Measurements from ENCODE around the gene SRSF8. TPM values are rescaled to one million over a fixed set of nuclear protein-coding genes. Genes with fewer than 3 reads are reported as not detected.
"Not testable (repeated sequence)": the region's sequence is repeated elsewhere in the genome, so short reads cannot be mapped to it uniquely, and the experiment has no call there.

Gene SRSF8
- total RNA-seq: 10 to 100 TPM; 23.0 to 24.7 TPM

DNA sequence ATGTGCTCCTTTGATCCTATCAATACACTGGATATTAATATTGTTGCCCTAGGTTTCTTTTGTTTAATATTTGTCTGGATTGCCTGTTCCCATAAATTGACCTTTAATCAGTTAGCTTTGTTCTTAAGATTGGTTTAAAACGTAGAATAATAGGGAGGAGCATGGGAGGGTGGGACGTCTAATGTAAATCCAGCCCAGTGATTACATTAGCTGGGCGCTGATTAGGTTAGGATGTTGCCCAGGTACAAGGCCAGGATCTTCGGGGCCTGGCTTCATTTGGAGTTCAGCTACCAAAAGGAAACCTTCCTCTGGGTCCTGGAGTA is at the start of gene SRSF8:
Gene SRSF8, plus strand, starts transcription at position 204 of the 323 bp plus-strand sequence. CDS start 308 bp downstream, outside the sequence.
- intact Hi-C loops (cut with micrococcal nuclease): loop anchor here (5.0 to 10.0 kb wide), 2 partner anchors 94 to 638 kb away; partner anchors contain the start of genes CWC15 and KDM4D
- Mint-ChIP-seq H3K4me3 (peak within 1 kb of the TSS; percentile 100), H3K27me3 (no peaks in the 10 kb centered on the region), H3K4me1 (ENCODE audit: low read depth) (peaks cover 22% of the 10 kb centered on the region), H3K27ac (peak within 1 kb of the TSS; percentile 98), H3K36me3 (ENCODE audit: low read depth) (peaks cover 21% of the 10 kb centered on the region), H3K9me3 (no peaks in the 10 kb centered on the region)
- no peak for DNase-seq
- TF ChIP-seq, protein P1, sequence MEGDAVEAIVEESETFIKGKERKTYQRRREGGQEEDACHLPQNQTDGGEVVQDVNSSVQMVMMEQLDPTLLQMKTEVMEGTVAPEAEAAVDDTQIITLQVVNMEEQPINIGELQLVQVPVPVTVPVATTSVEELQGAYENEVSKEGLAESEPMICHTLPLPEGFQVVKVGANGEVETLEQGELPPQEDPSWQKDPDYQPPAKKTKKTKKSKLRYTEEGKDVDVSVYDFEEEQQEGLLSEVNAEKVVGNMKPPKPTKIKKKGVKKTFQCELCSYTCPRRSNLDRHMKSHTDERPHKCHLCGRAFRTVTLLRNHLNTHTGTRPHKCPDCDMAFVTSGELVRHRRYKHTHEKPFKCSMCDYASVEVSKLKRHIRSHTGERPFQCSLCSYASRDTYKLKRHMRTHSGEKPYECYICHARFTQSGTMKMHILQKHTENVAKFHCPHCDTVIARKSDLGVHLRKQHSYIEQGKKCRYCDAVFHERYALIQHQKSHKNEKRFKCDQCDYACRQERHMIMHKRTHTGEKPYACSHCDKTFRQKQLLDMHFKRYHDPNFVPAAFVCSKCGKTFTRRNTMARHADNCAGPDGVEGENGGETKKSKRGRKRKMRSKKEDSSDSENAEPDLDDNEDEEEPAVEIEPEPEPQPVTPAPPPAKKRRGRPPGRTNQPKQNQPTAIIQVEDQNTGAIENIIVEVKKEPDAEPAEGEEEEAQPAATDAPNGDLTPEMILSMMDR (IDR thresholded peaks at IDR 0.05): no peak
- ATAC-seq: peak; percentile 18
- CTCF ChIA-PET: interaction anchor here (0.8 to 12.0 kb wide), 18 partner anchors 8 to 724 kb away, joined by 3 to 185 read pairs (median 4); partner anchors contain the start of genes CEP57, ENDOD1 and KDM4F
- POLR2A ChIA-PET: interaction anchor here (0.8 to 5.4 kb wide), 7 partner anchors 14 to 164 kb away, joined by 3 to 57 read pairs (median 8); partner anchors contain the start of genes ENDOD1 and SESN3

DNA sequence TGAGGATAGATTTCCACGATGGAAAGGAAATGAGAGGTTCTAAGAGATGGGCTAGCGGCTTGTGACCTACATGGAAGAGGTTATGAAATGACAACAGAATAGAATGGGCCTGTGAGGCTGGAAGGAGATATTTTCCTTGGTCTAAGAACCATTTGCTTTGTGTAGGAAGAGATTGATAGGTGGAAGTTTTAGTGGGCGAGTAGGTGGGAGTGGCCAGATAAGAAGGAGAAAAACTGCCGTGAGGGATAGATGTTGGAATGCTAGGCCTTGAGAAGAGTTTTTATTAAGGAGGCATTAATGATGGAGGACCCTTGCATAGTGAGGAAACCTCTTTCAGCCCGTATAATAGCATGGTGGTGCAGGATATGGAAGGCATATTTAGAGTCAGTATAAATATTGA is 45.3 kb upstream of the SRSF8 start:
- CTCF ChIA-PET; H3K36me3 Mint-ChIP-seq (ENCODE audit: low read depth); H3K4me1 Mint-ChIP-seq (ENCODE audit: low read depth); DNase-seq; H3K4me3 Mint-ChIP-seq; H3K27me3 Mint-ChIP-seq; ATAC-seq; H3K9me3 Mint-ChIP-seq; POLR2A ChIA-PET; intact Hi-C loops (cut with micrococcal nuclease); H3K27ac Mint-ChIP-seq: not testable (repeated sequence)

GRCh38 chr11:95024958-95025357 is 41.8 kb upstream of the SRSF8 start, which contains the start of gene KDM4E:
Gene KDM4E, plus strand, starts transcription at chr11:95025258. Its CDS starts 300 bp downstream, at chr11:95025558.
- H3K4me1 Mint-ChIP-seq (ENCODE audit: low read depth): no peaks in the 10 kb centered on the region
- H3K4me3 Mint-ChIP-seq: no peak within 1 kb of the TSS
- H3K9me3 Mint-ChIP-seq: no peaks in the 10 kb centered on the region
- ChIA-PET CTCF (no interaction called here), POLR2A (no interaction called here)
- ATAC-seq: no peak
- no peaks in the 10 kb centered on the region for H3K27me3 Mint-ChIP-seq
- H3K36me3 Mint-ChIP-seq (ENCODE audit: low read depth): no peaks in the 10 kb centered on the region
- no peak within 1 kb of the TSS for H3K27ac Mint-ChIP-seq
- TF ChIP-seq, protein P1 (IDR thresholded peaks at IDR 0.05): no peak
- intact Hi-C loops (cut with micrococcal nuclease): no loop called here
- DNase-seq: no peak

GRCh38 chr11:95025594-95025993 is 41.1 kb upstream of the SRSF8 start:
- CTCF ChIA-PET; H3K9me3 Mint-ChIP-seq; H3K4me1 Mint-ChIP-seq (ENCODE audit: low read depth); H3K27me3 Mint-ChIP-seq; H3K4me3 Mint-ChIP-seq; H3K36me3 Mint-ChIP-seq (ENCODE audit: low read depth); intact Hi-C loops (cut with micrococcal nuclease); POLR2A ChIA-PET; H3K27ac Mint-ChIP-seq; ATAC-seq; DNase-seq: not testable (repeated sequence)

- H3K4me1 Mint-ChIP-seq (ENCODE audit: low read depth): no peaks in the 10 kb centered on the region
- no peak overlapping the region for H3K4me3 Mint-ChIP-seq
- H3K9me3 Mint-ChIP-seq: no peaks in the 10 kb centered on the region
- no peaks in the 10 kb centered on the region for H3K36me3 Mint-ChIP-seq (ENCODE audit: low read depth)
- no peak for ATAC-seq
- no peak overlapping the region for H3K27ac Mint-ChIP-seq
- TF ChIP-seq, protein P1 (IDR thresholded peaks at IDR 0.05): no peak
- POLR2A ChIA-PET: no interaction called here
- H3K27me3 Mint-ChIP-seq: peaks cover 2% of the 10 kb centered on the region
- no peak for DNase-seq
- intact Hi-C loops (cut with micrococcal nuclease): no loop called here
- CTCF ChIA-PET: no interaction called here
These were observed 38.4 kb upstream of the SRSF8 start for GRCh38 chr11:95028357-95028756.

DNA sequence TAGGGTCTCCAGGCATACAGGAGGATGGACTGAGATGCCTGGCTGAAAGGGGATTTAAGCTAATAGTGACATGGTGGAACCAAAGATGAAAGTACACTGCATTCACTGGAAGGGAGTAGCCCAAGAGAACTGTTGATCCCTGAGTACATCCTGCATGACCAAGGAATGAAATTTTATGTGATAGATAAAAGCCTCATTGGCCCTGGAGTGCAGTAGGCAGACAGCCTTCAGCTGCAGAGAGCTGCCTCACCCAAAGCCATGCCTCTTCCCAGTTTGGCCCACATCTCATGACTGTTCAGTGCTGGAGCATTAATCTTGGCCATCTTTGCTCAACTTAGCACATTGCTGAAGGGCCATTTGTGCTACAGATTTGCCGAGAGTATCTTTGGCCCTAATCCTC is 33.7 kb upstream of the SRSF8 start:
- intact Hi-C loops (cut with micrococcal nuclease): no loop called here
- Mint-ChIP-seq H3K36me3 (ENCODE audit: low read depth) (no peaks in the 10 kb centered on the region), H3K9me3 (no peaks in the 10 kb centered on the region), H3K4me1 (ENCODE audit: low read depth) (no peaks in the 10 kb centered on the region), H3K4me3 (no peak overlapping the region), H3K27me3 (peaks cover 12% of the 10 kb centered on the region), H3K27ac (no peak overlapping the region)
- ATAC-seq: no peak
- POLR2A ChIA-PET: interaction anchor here (1.2 kb wide), 1 partner anchor 34 kb away, joined by 3 read pairs; no protein-coding TSS in a partner anchor
- CTCF ChIA-PET: interaction anchor here (1.3 kb wide), 1 partner anchor 34 kb away, joined by 5 read pairs; the partner anchor contains the start of gene SRSF8
- DNase-seq: no peak
- TF ChIP-seq, protein P1 (IDR thresholded peaks at IDR 0.05): no peak
